HG03558 (cell line): Measurements from ENCODE around the gene FEM1B.

ENCODE experiments used
- ATAC-seq: cut with Tn5 transposase; IDR thresholded peaks from one replicate; pipeline ENCODE4 v1.9.1; 2021; ENCODE audit warnings: moderate number of reproducible peaks; ENCODE audit not compliant: unreplicated experiment; ENCODE audit errors: extremely low read depth

The FEM1B gene

DNA sequence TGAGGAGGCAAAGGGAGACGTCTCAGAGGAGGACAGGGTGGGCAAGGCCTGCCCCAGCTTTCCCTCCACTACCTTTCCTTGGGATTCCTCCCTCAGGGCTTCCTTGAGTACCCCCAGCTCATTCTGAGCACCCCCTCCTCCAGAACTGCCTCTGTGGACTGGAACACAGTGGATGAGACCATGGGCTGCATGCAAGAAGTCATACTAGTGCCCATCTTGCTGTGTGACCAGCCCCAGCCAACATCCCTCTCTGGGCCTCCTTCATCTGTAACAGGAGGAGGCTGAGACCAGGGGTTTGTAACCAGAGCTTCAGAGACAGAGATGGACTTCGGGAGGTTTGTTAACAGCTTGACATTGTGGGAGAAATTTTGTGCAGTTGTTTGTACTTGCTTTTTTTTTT lies 25.6 kb downstream of the FEM1B start:
- no peak for ATAC-seq

DNA sequence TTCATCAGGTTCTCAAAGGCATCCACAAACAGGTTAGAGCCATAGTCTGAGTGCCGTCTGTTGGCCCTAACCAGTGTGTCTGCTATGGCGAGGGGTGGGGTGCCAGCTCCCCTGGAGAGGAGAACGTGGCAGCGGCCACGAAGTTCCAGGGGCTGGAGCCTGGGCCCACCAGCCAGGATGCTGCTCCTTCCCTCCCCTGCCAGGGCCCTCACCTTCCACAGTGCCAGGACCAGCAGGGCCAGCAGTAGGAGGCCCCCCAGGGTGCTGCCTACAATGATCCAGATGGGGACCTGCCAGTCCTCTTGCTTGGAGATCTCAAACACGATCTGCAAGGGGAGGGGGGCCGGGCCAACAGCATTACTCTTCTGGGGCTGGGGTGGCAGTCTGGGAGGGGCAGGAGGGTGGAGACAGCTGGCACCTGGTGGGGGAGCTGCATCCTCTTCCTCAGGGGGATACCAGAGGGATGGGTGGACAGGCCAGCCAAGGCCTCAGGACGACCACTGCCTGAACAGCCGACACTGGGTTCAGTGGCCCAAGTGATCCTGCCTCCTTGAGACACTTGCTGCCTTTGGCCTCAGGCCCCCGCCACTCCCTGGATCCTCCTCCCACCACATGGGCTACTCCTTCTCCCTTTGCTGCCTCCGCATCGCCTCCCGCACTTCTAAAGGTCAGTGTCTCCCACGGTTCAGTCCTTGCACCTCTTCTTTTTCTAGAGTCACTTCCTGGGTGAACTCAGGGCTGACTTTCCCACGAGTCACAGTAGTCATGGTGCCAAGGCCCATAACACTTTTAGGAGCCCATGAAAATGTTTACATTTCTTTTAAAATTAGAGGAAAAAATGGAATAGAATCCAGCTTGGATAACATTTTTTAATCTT lies 26.3 kb downstream of the FEM1B start:
- no peak for ATAC-seq

DNA sequence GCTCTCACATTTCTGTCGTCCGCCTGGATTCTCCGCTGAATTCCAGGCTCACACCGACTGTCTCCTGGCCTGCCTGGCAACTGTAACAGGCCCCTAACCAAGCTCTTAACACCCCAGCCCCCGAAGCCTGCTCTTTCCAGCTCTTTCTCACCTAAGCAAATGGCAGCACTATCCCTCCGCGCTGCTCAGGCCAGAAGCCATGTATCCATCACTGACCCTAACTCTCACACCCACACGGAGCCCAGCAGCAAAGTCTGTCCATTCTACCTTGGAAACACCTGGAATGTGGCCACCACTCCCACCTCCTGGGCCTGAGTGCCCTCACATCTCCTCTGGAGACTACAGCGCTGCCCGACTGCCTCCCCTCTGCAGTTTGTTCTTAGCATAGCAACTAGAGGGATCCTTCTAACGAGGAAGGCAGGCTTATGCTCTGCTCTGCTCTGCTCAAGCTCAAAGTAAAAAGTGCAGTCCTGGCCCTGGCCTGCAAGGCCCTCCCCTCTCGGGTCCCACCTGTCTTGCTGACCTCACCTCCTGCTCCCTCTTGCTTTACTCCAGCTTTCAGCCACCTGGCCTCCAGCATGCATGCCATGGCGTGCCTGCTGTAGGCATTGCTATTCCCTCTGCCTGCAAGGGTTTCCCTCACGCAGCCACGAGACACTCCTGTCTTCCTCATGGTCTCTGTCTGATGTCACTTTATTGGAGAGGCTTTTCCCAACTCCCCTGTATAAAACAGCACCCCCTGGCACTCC lies 27.2 kb downstream of the FEM1B start:
- no peak for ATAC-seq

GRCh38 chr15:68305420-68305871 lies 27.9 kb downstream of the FEM1B start:
- ATAC-seq: no peak

DNA sequence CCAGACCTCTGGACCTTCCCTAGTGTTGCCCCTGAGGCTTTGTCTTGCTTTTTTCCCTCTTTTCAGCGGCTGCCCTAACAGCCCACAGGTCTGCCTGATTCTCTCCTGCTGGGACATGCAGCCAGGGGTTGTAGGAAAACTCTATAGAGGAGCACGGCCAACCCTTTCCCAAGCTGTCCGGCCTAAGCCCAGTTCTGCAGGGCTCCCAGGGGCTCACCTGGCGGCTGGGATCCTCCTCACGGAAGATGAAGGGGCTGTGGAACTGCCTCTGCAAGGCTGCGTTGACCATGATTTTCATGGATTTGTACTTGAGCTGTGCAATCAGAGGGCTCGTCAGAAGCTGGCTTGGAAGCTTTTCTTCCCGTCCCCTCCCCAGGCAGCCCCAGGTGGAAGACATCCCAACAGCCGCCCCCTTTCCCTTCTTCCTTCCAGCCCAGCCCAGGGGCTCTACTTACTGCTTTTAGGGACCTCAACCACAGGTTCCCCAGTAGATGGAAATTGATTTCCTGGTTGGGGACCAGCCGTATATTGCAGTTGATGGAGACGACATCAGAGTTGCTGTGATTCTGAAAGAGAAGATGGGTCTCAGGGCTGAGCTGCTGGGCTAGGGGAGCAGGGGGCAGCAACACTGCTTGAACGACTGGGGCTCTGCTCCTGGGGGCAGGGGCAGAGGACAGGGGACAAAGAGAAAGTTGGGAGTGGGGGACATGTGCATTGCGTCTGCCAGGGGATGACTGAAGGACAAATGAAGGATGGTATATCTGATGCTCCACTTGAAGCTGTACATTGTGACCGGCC lies 29.8 kb downstream of the FEM1B start:
- no peak for ATAC-seq

GRCh38 chr15:68309024-68309423 lies 31.5 kb downstream of the FEM1B start:
- ATAC-seq: no peak

DNA sequence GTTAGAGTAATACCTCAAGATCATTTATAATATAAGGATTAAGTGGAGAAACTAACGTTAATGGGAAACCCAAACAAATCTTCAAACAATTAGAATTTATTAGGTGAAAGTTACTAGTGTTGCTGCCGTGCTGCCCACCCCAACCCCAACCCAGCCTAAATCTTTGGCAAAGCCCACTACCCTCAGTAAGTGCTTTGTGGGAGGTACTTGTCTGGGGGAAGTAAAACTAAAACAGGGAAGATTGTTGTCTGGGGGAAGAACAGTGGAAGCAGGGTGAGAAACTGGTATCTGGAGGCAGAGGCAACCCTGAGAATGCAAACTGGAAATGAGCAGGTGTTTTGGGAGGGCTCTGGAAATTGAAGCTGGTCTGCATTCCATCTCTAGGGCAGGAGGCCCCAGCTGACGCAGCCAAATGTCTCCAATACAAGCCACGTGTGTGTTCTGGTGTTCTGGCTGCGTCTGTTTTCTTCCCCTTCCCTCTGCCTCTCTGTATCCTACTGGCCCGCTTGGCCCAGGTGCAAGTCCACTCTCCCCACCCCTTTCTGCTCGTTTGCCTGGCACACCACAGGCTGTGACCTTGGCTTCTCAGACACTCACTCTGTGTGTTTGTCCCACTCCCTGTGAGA lies 32.7 kb downstream of the FEM1B start:
- ATAC-seq: no peak

GRCh38 chr15:68310804-68311463 lies 33.4 kb downstream of the FEM1B start:
- no peak for ATAC-seq

GRCh38 chr15:68311464-68311835 lies 33.9 kb downstream of the FEM1B start:
- no peak for ATAC-seq

DNA sequence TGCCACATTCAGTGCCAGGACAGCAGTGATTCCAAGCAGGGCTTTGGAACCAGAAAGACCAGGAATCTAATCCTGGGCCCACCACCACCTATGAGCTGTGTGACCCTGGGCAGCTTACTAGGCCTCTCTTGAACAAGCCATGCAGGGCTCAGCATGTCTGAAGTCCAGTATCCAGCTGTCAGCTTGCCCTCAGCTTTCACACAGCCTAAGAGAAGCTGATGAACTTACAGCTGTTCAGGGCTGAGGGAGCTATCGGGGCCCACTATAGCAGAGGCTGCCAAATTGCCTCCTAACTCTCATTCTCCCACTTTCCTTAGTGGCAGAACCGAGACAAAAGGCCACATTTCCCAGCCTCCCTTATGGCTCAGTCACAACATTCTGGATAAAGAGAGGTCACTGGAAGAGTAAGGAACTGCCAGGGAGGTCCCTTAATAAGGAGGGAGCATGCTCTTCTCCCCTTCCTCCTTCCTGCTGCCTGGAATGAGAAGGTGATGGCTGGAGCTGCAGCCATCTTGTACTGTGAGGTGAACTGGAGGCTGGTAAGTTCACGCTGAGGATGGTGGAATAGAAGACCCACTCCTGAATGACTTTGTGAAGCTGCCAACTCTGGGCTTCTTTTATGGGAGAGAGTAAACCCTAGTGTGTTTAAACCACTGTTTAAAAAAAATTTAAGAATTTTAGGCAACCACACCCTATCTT lies 34.5 kb downstream of the FEM1B start:
- ATAC-seq: no peak

DNA sequence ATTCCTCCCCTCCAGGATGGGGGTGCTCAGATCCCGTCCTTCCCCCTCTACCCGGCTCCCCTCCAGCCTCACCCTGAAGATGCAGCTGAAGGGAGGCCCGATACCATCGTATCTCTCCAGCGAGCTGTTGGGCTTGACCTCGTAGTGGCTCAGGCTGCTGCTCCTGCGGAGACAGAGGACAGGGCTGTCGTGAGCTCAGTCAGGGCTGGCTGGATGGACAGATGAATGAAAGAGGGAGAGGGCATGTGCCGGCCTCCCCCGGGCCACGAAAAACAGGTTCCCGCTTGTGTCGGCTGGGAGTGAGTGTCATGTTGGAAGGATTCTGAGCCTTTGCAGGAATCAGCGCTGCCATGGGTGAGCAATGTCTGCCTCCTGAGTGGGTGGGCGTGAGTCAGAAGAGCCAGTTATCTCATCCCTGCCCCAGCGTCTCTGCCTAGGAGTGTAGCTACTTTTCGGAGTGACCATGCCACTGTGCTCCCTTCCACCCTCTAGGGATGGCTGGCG lies 35.2 kb downstream of the FEM1B start:
- ATAC-seq: no peak

GRCh38 chr15:68313501-68314410 lies 36.2 kb downstream of the FEM1B start:
- ATAC-seq: no peak

GRCh38 chr15:68314563-68314962 lies 37.0 kb downstream of the FEM1B start:
- ATAC-seq: no peak

GRCh38 chr15:68315035-68315434 lies 37.5 kb downstream of the FEM1B start:
- no peak for ATAC-seq

DNA sequence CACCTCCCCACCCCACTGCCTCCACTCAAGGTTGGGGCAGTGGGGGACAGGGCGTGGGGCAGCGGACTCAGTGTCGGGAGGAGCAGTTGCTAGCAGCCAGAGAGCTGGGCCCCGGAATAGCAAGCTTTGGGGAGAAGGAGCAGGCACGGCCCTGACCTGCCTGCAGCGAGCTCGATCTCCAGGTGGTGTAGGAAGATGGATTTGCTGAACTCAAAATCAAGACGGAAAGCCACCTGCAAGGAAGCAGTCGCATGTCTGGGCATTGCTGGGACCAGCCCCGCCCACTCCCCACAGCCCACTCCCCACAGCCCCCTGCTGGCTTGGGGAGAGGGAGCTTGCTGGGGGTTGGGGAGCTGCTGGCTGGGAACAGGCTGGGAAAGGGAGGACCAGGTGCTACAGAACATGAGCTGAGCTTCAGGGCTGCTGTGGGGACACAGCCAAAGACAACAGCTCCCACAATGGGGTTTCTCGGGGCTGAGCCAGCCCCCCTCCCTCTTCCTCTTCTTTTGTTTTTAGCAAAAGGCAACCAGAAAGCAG lies 38.0 kb downstream of the FEM1B start:
- no peak for ATAC-seq

DNA sequence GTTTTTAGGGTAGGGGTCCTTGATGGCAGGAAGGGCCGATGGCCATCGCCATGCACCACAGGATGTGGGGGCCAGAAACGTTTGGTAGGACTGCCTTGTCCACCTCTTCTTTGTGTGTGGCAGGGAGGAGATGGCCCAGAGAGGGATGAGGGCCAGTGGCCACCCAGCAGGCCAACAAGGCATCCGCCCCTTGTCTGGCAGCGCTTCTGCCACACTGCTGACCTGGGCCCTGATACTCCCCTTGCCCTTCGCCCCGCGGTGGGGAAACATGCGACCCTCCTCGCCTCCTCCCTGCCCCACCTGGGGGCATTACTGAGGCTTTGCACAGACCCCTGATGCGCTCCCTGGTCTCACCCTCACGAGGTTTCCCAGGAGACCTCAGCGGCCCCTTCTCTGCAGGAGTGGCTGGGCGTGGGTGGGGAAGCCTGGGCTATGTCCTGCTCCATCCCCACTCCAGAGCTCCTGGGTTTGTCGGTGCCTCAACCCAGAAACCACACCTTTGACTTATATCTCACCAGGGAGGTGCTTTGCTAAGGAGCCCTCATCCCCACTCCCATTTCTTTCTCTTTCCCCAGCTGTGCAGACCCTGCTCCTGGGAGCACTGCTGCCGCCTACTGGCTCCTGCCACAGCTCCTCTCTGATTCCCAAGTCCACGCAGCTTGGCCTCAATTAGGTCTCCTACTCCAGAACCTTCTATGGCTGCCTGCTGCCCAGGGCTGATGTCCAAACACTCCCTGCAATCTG lies 38.7 kb downstream of the FEM1B start:
- ATAC-seq: no peak
